Keratinocyte (primary cell): ENCODE data around the gene ELF1.
"Not testable (repeated sequence)": the region's sequence is repeated elsewhere in the genome, so short reads cannot be mapped to it uniquely, and the experiment has no call there.

Source experiments
- EZH2 ChIP-seq: IDR thresholded peaks from one replicate; pipeline ENCODE4 v1.6.1; 2012; ENCODE audit warnings: inconsistent platforms, mild to moderate bottlenecking, low read length, moderate library complexity
- TF ChIP-seq, protein P1 (sequence below), 3 experiments: IDR thresholded peaks in 1 of 3; conservative IDR thresholded peaks in 1 of 3; optimal IDR thresholded peaks in 1 of 3; 2 replicates in 2 of 3; 3 replicates in 1 of 3; pipeline versions ENCODE3 to v1.5.1; 2011; ENCODE audit warnings: low read length in 3 of 3, mild to moderate bottlenecking in 3 of 3, moderate library complexity in 2 of 3, control low read depth in 1 of 3, inconsistent platforms in 1 of 3; ENCODE audit not compliant: insufficient read depth in 2 of 3; ENCODE audit errors: extremely low read depth in 1 of 3

DNA sequence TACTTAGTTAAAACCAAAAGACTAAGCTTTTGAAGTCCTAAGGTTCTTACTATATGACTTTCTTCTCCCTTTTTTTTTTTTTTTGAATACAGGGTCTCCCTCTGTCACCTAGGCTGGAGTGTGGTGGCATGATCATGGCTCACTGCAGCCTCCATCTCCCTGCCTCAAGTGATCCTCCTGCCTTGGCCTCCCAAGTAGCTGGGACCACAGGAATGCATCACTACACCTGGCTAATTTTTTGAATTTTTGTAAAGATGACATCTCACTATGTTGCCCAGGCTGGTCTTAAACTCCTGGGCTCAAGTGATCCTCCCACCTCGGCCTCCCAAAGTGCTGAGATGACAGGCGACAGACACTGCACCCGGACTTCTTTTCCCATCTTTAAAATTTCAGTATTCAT is 89.2 kb downstream of the ELF1 start:
- TF ChIP-seq, protein P1, sequence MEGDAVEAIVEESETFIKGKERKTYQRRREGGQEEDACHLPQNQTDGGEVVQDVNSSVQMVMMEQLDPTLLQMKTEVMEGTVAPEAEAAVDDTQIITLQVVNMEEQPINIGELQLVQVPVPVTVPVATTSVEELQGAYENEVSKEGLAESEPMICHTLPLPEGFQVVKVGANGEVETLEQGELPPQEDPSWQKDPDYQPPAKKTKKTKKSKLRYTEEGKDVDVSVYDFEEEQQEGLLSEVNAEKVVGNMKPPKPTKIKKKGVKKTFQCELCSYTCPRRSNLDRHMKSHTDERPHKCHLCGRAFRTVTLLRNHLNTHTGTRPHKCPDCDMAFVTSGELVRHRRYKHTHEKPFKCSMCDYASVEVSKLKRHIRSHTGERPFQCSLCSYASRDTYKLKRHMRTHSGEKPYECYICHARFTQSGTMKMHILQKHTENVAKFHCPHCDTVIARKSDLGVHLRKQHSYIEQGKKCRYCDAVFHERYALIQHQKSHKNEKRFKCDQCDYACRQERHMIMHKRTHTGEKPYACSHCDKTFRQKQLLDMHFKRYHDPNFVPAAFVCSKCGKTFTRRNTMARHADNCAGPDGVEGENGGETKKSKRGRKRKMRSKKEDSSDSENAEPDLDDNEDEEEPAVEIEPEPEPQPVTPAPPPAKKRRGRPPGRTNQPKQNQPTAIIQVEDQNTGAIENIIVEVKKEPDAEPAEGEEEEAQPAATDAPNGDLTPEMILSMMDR (optimal IDR thresholded peaks at IDR 0.05 in 1 of 3, IDR thresholded peaks at IDR 0.05 in 1 of 3, conservative IDR thresholded peaks at IDR 0.05 in 1 of 3; ENCODE audit: extremely low read depth in 1 of 3, insufficient read depth in 2 of 3, low read length in 3 of 3) = not testable (repeated sequence)
- not testable (repeated sequence) for TF ChIP-seq EZH2
